Stimulated activated CD8-positive, alpha-beta memory T cell treated with anti-CD3 and anti-CD28 coated beads, Interleukin-12 subunit alpha, Interleukin-12 subunit beta, amount 100 ng/mL, for 1 hour (primary cell): Measurements from ENCODE around the gene PROB1.
"Not testable (repeated sequence)": the region's sequence is repeated elsewhere in the genome, so short reads cannot be mapped to it uniquely, and the experiment has no call there.

ENCODE experiments used
- DNase-seq: peaks from one replicate; pipeline ENCODE4 v3.0.0-alpha.2; 2020; ENCODE audit warnings: low read depth

The PROB1 gene

DNA sequence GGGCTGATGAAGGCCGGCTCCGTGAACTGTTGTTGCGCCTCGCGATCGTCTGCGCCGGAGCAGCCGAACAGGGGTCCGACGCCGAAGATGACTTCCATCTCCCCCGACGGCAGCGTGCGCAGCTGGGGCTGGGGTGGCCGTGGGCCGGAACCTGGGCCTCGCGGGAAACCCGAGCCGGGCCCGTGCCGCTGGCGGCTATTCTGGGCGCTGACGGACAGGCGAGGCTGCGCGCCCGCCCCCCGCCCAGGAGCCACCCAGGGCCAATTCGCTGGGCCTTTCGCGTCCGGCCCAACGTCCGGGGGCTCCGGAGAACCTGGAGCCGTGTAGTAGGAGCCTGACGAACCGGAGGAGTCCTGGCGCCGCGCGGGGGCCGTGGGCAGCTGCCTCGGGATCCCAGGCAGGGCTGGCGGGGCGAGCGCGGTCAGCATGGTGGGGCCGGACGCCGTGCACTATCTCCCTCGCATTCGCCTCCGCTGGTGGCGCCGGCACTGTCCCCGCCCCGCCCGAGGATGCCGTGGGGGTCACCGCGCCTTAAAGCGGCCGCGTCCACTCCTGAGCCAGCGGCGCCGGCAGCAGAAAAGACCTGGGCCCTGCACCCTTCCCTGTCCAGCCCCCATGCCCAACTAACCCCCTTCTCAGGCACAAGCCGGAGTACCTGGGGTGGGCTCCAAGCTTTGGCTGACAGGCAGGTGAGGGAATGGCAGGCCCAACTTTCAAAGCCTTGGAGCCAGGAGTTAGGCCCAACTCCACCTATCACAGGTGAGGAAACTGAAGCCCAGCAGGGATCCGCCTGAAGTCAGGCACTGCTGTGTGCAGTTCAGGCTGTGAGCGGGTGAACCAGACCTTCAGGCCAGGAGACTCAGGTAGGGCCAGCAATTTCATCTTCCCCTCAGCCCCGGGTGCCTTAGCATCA, at the start of gene PROB1:
Gene PROB1, minus strand, starts transcription at position 451 of the 913 bp plus-strand sequence. Its CDS starts 23 bp downstream, at position 428.
- no peak for DNase-seq

GRCh38 chr5:139443831-139444453, 49.0 kb upstream of the PROB1 start:
- no peak for DNase-seq

- DNase-seq: not testable (repeated sequence)
These were observed 45.5 kb upstream of the PROB1 start for GRCh38 chr5:139440416-139440815.

GRCh38 chr5:139439013-139439903, 44.4 kb upstream of the PROB1 start, which contains the start of gene DNAJC18:
TSS of gene DNAJC18 (minus strand) at chr5:139439525. CDS start at chr5:139439445, 80 bp downstream.
- DNase-seq: peak; percentile 77

DNA sequence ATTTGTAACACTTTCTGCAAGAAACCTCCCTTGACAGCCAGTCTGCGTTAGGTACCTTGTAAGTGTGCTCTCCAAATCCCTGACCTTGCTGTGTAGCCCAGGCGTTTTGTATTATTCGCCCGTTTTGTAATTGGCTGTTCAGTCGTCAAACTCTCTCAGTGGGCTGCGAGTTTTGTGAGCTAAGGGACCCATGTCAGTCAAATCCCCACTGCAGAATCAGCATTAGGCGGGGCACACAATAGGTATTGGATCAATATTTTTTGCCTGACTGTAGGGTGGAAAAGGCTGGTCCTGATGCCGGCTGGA, 43.8 kb upstream of the PROB1 start:
- DNase-seq: no peak

- no peak for DNase-seq
These were observed 40.8 kb upstream of the PROB1 start for GRCh38 chr5:139435676-139436075.

DNA sequence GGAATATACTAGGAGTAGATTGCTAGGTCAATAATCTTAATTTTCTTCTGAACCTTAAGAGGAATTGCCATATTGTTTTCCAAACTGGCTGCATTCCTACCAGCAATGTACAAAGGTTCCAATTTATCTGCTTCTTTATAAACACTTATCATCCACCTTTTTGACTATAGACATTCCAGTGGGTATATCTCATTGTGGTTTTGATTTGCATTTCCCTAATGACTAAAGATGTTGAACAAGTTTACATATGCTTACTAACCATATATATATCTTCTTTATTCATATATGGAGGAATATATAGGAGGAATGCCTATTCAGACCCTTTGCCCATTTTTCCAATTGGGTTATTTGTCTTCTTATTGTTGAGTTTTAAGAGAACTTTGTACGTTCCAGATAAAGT, 36.8 kb upstream of the PROB1 start:
- DNase-seq: no peak

- DNase-seq: no peak
These were observed 35.1 kb upstream of the PROB1 start for GRCh38 chr5:139430015-139430414.

DNA sequence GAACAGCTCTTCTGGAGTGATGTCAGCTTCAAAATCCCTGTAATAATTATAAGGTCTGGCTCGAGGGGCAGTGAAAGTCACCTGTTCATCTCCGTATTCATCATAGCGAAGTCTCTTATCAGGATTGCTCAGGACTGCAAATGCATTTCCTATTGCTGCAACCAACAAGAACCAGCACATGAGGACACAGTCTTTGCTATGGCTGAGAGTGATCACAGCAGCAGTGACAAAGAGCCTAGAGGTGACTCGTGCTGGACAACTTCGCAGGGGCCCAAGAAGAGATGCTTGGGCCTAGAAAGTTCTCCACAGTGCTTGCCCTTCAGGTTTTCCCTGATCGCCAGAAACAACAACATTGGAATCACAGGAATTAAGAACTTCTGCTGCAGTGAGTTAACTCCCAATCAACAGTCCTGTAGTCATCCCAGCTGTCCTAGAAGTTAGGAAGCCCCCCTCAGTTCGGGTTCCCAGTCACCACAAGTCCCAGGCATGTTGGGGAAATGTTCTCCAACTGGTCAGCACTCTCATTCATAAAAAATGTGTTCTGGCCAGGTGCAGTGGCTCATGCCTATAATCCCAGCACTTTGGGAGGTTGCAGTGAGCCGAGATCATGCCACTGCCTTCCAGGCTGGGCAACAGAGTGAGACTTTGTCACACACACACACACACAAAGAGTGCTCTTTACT, 31.4 kb upstream of the PROB1 start:
- DNase-seq: no peak

GRCh38 chr5:139425497-139425896, 30.6 kb upstream of the PROB1 start:
- no peak for DNase-seq

- peak; percentile 34 for DNase-seq
These were observed 27.5 kb upstream of the PROB1 start for GRCh38 chr5:139422307-139422893.

DNA sequence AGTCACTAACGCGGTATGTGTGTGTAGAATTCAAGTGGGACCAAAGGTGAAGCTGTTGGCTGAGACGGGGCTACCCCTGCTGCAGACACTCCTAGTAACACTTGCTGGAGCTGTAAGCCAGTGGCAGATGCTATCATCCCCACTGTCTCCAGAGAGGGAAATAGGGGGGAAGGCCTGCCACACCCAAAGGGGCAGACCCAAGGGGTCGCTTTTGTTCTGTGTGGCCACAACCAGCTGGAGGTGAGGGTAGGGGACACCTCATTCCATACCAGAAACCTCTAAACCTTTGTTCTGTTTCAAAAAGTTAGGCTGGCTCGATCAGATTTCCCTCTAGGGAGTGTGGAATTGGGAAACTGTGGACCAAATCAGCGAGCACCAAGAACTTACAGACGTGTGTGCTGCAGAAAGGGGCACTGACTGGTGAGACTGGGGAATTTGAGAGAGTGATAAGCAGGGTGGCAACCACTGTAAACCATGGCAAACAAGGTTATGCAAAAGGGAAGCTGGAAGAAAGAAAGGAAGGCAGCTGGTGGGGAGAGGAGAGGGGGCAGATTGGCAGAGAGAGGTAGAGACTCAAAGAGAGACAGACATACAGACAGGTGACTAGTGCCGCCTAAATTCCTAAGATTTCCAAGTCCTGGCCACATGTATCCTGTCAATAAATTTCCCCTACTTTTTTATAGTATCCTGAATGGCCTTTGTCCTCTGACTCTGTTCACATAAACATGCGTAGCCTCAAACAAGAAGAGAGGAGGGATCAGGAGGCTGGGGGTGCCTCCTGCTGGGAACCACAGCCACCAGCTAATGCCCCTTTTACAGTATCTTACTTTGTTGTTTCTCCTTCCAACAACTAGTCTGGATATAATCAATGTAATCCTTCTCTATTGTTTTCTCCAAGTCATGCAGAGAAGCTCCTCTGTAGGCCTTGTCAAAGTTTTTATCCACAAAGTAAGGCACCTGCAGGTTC, 24.6 kb upstream of the PROB1 start:
- no peak for DNase-seq

DNA sequence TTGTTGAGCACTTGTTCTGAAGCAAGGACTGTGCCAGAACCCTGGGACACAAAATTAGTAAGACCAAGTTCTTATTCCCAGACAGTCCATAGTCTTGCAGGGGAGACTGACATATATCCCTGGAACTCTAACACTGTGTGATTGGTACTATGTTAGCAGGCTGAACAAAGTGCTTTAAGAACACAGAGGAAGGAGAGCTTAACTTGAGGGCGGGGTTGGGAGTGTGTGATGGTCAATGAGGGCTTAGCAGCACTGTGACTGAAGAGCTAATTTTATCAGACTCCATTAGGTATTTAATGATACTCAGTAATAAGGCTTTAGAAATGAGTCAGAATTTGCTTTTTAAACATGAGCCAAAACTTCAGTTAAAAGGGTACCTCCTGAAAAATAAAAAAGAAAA, 23.9 kb upstream of the PROB1 start:
- DNase-seq: no peak

- DNase-seq: no peak
These were observed 22.3 kb upstream of the PROB1 start for GRCh38 chr5:139417214-139417613.

DNA sequence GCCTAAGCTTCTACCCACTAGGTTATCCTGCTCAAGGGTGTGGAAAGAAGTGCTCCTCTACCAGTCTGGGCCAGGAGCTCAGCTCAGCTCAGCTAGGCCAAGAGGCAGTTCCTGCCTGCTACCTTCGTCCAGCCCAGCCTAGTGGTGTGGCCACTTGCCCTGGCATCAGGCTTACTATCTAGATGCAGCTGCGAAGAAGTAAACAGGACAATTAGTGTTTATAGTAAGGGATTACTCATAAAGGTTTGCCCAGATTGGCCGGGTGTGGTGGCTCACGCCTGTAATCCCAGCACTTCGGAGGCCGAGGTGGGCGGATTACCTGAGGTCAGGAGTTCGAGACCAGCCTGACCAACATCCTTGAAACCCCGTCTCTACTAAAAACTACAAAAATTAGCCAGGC, 21.7 kb upstream of the PROB1 start:
- DNase-seq: no peak

GRCh38 chr5:139415869-139416268, 21.0 kb upstream of the PROB1 start:
- DNase-seq: no peak

DNA sequence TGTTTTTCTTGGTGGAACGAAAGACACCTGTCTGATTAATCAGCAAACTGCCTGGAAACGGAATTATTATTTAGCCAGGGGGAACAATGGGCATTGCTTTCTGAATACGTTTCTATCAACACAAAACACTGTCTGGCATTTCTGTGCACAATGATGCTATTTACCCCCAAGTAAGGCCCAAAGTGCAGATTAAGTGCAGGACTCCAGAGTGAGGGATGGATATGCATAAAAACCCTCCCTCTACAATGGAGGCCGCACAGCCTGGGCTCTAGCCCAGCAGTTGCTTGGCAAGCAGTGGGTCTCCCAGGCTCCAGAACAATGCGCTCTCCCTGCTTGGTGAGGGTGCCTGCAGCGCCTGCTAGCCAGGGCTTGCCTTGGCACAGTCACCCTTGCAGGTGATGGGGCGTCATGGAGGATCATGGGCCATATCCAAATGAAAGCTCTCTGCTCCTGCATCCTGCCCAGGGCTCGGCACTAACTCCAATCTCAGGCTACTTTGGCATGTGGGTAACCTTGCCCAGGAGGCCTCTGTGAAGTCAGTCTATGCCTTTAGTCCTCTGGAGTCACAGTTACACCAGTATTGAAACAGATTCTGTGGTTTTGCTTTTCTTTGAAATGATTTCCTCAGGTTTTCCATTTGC, 20.4 kb upstream of the PROB1 start:
- no peak for DNase-seq

GRCh38 chr5:139414581-139415130, 19.8 kb upstream of the PROB1 start:
- no peak for DNase-seq

DNA sequence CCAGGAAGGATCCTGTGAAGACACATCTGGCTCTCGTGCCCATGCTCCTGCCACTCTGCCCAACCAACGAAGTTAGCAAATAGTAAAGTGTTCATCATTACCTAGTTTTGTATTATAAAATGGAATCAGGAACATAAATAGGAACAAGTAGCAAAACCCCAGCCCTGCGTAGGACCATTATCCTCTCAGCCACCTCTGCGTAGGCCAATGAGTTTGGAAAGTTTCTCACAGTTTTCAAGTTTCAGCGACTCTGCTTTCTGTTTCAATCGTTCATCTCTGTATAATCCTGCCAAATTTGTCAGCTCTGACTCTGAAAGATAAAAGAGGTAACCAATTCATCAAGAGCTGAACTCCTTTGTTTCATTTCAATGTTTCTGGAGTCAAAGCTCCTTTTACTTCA, 19.1 kb upstream of the PROB1 start:
- no peak for DNase-seq
